HG03439 (cell line): ENCODE measurements around the gene LENG8.
"Not testable (repeated sequence)": the region's sequence is repeated elsewhere in the genome, so short reads cannot be mapped to it uniquely, and the experiment has no call there.

Source experiments
- ATAC-seq: cut with Tn5 transposase; IDR thresholded peaks from one replicate; pipeline ENCODE4 v1.9.1; 2021; ENCODE audit warnings: mild to moderate bottlenecking, moderate library complexity; ENCODE audit not compliant: unreplicated experiment

LENG8 gene

GRCh38 chr19:54439174-54439851, 9.7 kb upstream of the LENG8 start:
- ATAC-seq = no peak

DNA sequence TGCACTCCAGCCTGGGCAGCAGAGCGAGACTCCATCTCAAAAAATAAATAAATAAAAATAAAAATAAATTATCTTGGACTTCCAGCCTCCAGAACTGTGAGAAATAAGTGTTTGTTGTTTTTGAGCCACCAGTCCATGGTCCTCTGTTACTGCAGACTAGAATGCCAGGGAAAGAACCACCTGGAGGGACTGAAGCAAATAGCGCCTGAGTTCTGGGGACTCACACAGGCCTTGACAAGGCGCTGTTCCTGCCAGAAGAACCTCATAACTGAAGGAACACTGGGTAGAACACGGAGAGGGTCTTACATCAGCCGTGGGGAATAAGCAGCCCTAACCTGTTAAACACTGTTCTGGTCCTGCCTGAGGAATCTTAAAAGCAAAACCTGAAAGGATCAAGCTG, 8.4 kb upstream of the LENG8 start:
- no peak for ATAC-seq

DNA sequence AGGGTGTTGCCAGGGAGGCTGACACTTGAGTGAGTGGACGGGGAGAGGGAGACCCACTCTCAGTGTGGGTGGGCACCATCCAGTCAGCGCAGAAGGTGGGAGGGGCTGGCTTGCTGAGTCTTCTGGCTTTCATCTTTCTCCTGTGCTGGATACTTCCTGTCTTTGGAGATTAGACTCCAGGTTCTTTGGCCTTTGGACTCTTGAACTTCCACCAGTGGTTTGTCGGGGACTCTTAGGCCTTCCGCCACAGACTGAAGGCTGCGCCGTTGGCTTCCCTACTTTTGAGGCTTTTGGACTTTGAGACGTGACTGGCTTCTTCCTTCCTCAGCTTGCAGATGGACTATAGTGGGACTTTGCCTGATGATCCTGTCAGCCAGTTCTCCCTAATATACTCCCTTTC, 4.3 kb upstream of the LENG8 start:
- no peak for ATAC-seq

- not testable (repeated sequence) for ATAC-seq
Measured at GRCh38 chr19:54446349-54446748, 2.6 kb upstream of the LENG8 start.

- ATAC-seq = peak; percentile 9
Measured at GRCh38 chr19:54448040-54448773, 792 bp upstream of the LENG8 start.

DNA sequence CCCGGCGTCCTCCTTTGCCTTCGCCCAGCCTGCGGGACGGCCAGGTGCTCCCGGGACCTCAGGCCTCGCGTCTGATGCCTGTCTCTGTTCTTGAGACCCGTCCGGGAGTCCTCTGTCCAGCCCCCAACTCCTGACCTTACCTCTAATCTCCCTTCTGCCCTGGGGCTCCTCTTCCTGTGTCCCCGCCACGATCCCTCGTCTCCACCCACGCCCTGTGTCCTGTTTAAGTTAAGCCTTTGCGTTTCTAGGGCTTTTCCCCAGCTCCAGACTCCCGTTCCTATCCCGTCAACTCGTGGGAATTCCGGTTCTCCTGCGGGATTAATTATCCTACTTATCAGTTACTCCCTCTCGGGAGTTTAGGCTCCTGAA, 686 bp downstream of the LENG8 start:
- no peak for ATAC-seq

GRCh38 chr19:54451331-54451871, 2.4 kb downstream of the LENG8 start:
- no peak for ATAC-seq

DNA sequence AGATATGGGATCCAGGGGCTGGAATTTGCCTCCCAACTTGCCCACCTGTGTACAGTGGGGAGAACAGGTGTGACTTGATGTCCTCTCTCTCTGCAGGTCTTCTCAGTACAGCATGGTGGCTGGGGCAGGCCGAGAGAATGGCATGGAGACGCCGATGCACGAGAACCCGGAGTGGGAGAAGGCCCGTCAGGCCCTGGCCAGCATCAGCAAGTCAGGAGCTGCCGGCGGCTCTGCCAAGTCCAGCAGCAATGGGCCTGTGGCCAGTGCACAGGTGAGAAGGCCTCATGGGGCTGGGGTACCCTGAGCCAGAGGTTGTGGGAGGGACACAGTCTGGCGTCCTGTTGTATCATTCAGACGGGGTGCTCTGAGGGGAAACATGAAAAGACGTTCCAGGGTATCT, 3.0 kb downstream of the LENG8 start:
- ATAC-seq = no peak

GRCh38 chr19:54452626-54453025, 3.6 kb downstream of the LENG8 start:
- ATAC-seq = no peak

DNA sequence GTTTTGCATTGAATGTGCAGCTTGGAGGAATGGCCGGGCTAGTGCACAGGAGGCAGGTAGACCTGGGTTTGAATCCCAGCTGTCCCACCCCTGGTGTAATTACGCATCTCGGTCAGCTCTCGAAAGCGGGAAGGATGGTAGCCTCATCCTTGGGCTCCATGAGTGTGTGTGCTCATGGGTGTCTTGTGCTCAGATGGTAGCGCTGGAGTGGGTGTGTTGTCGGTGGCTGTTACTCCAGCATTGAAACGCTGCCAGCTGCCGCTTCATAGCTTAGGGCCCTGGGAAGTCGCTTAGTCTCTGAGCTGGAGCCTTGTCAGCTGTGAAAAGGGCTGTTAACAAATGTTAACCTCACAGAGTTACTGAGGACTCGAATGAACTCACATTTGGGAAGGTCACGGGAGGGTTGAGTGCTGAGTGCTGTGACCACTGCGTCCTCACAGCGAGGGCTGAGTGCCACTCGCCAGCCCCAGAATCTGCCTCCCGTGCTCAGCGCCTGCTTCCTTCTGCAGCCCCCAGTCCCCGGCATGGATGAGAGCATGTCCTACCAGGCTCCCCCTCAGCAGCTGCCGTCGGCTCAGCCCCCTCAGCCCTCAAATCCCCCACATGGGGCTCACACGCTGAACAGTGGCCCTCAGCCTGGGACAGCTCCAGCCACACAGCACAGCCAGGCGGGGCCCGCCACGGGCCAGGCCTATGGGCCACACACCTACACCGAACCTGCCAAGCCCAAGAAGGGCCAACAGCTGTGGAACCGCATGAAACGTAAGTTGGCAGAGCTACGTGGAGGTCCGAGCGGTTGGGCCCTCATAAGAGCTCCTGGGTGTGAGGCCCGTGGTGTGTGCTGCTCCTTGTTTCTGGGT, 5.2 kb downstream of the LENG8 start:
- no peak for ATAC-seq

DNA sequence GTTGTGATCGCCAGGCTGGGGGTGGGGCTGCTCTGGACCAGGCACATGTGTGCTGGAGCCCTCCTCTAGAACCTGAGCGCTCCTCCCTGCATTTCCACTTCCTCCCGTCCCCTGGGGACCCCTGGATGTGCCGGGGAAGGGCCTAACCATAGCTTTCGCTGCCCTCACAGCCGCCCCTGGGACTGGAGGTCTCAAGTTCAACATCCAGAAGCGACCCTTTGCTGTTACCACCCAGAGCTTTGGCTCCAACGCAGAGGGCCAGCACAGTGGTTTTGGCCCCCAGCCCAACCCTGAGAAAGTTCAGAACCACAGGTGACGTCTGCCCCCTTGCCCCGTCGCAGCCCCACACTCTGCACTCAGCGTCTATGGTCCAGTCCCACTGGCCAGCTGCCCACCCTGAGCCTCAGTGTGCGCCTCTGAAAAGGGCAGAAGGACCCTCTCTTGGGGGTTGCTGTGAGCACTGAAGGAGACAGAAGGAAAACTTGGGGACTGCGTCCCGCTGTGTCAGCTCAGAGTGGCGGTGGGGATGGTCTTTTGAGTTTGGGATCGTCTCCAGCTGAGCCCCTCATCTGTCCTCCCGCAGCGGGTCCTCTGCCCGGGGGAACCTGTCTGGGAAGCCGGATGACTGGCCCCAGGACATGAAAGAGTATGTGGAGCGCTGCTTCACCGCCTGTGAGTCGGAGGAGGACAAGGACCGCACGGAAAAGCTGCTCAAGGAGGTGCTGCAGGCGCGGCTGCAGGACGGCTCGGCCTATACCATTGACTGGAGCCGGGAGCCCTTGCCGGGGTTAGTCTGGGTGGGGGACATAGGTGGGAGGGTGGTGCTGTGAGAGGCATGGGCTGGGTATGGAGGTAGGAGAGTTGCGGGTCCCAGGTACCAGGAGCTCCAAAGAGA, 6.0 kb downstream of the LENG8 start:
- no peak for ATAC-seq

DNA sequence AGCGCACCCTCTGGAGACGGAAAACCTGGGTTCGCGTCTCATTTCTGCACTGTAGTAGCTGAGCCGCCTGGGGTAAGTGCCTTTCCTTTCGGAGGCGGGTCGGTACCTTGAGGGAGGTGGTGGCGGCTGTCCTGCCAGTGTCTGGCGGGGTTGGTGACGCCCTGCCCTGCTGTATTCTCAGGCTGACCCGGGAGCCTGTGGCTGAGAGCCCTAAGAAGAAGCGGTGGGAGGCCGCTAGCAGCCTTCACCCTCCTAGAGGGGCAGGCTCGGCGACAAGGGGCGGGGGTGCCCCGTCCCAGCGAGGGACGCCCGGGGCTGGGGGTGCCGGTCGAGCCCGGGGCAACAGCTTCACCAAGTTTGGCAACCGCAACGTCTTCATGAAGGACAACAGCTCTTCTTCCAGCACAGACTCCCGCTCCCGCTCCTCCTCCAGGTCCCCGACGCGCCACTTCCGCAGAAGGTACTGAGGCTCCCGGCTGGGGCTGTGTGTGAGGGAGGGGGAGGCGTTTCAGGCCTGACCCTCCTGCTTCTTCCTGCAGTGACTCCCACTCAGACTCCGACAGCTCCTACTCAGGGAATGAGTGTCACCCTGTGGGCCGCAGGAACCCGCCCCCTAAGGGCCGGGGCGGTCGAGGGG, 6.9 kb downstream of the LENG8 start:
- no peak for ATAC-seq

DNA sequence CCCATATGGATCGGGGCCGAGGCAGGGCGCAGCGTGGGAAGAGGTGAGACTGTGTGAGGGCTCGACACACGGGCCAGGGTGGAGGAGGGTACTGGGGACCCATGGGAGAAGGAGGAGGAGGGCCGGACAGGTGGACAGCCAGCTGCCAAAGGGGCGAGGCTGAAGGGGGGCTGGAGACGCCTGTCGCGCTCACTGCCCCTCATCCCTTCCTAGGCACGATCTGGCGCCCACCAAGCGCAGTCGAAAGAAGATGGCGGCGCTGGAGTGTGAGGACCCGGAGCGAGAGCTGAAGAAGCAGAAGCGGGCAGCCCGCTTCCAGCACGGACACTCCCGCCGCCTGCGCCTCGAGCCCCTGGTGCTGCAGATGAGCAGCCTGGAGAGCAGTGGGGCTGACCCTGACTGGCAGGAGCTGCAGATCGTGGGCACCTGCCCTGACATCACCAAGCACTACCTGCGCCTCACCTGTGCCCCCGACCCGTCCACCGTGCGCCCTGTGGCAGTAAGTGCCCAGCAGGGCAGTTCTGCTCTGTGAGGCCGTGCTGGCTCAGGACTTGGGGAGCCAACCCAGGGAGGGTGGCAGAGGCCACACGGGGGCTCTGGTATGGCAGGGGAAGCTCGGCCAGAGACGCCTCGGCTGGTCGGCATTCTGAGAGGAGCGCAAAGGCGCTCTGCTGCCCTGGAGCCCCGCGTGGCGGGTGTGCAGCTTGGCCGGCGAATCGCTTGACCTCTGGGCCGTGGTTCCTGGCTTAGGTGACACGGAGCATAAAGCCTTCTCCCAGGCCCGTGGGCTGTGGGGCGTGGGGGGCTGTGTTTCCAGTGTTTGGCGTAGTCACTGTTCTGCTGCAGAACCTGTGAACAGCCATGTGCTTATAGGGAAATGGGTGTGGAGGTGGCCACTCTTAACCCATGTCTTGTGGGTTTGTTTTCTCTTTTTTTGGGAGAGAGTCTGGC, 7.7 kb downstream of the LENG8 start:
- ATAC-seq = no peak

DNA sequence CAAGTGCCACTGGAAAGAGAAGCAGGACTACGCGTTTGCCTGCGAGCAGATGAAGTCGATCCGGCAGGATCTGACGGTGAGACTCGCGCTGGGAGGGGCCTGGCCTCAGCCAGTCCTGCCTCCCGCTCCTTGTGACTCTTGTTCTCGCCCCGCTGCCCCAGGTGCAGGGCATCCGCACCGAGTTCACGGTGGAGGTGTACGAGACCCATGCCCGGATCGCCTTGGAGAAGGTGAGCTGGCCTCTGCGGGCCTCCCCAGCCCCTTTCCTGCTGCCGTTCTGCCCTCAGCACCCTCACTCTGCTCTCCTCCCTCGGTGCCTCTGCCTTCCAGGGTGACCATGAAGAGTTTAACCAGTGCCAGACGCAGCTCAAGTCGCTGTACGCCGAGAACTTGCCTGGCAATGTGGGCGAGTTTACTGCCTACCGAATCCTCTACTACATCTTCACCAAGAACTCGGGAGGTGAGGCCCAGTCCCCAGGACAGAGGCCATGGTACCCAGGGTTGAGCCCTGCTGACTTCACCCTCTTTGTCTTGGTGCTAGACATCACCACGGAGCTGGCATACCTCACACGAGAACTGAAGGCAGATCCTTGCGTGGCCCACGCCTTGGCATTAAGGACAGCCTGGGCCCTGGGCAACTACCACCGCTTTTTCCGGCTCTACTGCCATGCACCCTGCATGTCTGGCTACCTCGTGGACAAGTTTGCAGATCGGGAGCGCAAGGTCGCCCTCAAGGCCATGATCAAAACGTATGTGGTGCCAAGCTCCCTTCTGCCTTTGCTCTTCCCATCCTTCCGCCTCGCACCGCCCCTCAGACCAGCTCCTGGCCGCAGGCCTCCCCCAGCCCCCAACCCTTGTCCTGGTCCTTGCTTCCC, 9.0 kb downstream of the LENG8 start:
- ATAC-seq = no peak

DNA sequence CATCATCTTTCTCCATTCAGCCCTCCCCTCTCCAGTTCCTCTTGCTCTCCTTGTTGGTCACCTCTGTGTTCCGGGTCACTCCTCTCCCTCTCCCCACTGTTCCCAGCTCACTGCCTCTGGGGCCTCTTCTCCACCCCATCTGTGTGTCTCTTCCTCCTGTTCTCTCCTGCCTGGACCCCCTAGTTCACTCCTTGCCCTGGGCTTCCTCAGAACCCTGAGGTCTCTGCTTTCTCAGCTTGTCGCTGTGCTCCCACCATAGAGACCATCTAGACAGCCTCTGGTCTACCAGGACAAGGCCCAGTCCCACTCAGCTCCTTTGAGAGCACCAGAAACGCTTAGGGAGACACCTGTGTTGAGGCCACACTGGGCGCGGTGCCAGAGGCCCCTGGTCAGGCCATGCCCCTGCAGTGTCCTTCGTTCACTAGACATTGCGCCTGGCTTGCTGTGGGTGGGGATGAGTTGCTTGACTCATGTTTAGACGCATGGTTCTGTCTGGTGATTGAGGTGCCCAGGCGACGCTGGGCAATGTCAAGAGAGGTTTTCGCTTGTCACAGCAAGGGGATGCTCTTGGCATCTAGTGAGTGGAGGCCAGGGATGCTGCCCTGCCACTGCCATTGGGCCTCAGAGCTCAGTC, 9.8 kb downstream of the LENG8 start:
- no peak for ATAC-seq

GRCh38 chr19:54459282-54460229, 10.6 kb downstream of the LENG8 start:
- ATAC-seq = no peak
